ENCODE data around the gene PLD3.

The PLD3 gene

GRCh38 chr19:40416918-40417642, 68.6 kb downstream of the PLD3 start:
- DNase-seq = no peak

- DNase-seq = no peak
Observed at GRCh38 chr19:40417643-40417981, 69.1 kb downstream of the PLD3 start.

DNA sequence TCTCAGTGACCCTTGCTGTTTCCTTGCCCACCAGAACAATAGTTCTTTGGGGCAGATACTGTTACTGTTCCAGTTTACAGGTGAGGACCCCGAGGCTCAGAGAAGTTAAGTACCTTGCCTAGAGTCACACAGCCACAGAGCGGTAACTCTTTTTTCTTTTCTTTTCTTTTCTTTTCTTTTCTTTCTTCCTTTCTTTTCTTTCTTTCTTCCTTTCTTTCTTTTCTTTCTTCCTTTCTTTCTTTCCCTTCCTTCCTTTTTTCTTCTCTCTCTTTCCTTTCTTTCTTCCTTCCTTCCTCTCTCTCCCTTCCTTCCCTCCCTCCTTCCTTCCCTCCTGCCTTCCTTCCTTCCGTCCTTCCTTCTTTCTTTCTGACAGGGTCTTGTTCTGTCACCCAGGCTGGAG, 69.5 kb downstream of the PLD3 start:
- DNase-seq = no peak

DNA sequence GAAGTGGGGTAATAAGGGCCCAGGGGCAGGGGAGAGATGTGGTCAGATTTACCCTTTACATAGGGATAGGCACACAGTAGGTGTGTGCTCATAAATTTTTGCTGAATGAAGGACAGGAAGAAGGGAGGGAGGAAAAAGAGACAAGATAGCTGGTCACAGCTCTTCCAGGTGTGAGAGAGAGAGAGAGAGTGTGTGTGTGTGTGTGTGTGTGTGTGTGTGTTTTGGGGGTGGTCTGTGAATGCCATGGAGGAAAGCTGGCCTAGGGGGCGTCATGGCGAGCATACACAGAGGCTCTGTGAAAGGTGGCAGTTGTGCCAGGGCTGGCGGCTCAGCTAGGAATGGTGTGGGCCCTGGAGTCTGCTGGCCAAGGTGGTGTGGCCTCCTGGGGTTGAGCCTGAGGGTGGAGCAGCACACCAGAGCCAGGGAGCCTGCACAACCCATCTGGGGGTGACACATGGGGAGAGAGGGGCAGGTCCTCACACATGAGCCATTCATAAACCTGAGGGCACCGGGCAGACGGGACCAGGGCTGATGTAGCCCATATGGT, 70.6 kb downstream of the PLD3 start:
- no peak for DNase-seq

- no peak for DNase-seq
Observed at GRCh38 chr19:40419780-40420179, 71.3 kb downstream of the PLD3 start.

- no peak for DNase-seq
Observed at GRCh38 chr19:40420451-40420765, 71.9 kb downstream of the PLD3 start.

GRCh38 chr19:40420766-40421765, 72.6 kb downstream of the PLD3 start:
- peak; percentile 70 for DNase-seq

GRCh38 chr19:40421993-40422747, 73.7 kb downstream of the PLD3 start:
- no peak for DNase-seq

GRCh38 chr19:40422748-40423566, 74.5 kb downstream of the PLD3 start:
- DNase-seq = no peak

DNA sequence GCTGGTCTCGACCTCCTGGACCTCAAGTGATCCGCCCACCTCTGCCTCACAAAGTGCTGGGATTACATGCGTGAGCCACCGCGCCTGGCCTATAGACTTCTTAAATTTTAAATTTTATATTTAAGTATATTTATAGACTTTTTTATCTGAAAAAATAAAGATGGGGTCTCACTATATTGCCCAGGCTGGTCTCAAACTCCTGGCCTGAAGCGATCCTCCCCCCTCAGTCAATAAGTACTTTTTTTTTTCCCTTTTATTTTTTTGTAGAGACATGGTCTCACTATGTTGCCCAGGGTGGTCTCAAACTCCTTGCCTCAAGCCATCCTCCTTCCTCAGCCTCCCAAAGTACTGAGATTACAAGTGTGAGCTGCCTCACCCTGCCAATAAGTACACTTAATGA, 75.4 kb downstream of the PLD3 start:
- DNase-seq = no peak

DNA sequence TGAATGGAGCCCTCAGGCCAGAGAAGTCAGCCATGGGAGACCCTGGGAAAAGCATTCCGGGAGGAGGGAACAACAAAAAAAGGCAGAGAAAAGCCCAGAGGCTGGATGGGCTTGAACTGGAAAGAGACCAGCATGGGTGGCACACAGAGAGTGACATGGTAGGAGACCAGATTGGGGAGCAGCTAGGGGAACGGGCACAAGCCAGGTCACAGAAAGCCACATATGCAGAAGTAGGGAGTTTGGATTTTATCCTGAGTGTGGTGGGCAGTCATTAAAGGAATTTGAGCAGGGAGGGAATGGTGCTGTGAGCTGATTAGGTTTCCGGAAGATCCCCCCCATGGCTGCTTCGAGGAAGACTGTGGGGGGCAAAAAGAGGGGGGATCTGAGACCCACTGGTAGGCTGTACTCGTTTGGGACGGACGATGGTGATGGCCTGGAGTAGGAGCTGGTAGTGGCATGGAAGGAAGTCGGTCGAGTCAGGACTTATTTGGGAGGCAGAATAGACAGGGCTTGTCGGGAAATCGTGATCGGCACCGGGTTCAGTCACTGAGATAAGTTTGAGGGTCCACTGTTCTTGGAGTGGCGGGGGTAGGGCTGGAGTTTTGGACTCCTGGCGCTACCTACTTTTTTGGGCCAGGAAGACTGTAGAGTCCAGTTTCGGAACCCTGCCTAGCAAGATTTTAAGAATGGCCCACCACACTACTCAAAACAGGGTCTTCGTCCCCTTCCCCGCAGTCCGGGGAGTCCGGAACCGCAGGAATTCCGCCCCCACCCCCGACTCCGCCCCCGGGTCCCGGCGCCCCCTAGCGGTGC, 76.3 kb downstream of the PLD3 start:
- DNase-seq = no peak

DNA sequence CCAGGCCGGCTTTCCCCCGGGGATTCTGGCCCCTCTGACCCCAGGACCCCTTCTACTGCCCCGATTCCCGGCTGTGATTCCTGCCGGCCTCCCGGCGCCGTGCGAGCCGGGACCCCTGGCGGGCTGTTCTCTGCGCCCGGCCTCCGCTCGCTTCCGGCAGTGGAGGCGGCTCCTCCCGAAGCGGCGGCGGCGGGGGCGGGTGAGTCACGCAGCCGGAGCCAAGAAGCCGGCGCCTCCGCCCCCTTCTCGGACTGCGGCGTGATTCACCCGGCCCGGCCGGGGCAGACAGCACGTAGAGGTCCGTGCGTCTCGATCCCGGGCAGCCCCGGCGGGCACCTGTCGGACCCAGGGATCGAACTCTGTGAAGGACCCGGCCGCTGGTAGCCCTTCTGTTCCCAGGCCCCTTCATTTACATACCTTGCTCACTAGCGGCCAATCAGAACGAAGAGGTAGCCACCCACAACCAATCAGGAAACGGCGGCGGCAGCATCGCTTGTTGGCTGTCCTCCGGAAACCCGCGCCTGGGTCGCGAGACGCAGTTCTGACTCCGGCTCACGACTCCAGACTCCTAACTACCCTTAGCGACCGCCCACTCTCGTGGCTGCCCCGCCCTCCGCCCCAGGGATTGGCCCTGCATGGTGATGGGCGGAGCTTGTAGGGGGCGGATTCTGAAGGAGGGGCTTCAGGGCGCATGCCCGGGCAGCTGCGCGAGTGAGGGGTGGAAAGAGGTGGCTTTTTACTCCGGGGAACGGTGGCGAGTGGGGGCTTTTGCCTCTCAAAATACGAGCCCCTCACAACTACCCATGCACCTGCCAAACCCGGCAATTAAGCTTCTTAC, 77.2 kb downstream of the PLD3 start, which contains the start of gene SERTAD1:
TSS of gene SERTAD1 (minus strand) at position 543 of the 838 bp plus-strand sequence. CDS start 2,446 bp downstream, outside the sequence.
- peak; percentile 100 for DNase-seq

All from activated effector memory CD4-positive, alpha-beta T cell treated with Interleukin-2 at 50 U/mL for 16 hours (primary cell).